Cerebellar cortex (tissue), 1 donor: ENCODE results near the gene BMP4.

Experiments used
- DNase-seq: peaks from one replicate; pipeline ENCODE4 v3.0.0-alpha.2; 2015; ENCODE audit warnings: low spot score

The BMP4 gene

DNA sequence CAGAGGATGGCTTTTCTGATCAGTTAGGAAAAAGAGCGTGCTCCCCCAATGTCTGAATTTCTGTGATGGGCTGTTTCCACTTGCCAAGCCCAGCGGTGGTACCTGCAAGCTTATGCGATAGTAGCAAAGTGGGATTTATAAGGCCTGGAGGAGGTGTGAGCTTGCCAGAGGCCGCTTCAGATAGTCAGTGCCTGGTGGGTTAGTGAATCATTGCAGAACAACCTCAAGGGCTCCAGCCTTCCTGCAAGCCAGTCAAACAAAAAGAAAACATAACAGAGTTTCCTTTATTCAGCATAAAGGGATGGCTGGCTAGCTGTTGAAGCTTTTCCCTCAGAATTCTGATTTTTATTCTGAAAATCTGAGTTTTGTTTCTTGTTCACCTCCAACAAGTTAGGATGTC lies 7.6 kb upstream of the BMP4 start:
- DNase-seq = no peak

DNA sequence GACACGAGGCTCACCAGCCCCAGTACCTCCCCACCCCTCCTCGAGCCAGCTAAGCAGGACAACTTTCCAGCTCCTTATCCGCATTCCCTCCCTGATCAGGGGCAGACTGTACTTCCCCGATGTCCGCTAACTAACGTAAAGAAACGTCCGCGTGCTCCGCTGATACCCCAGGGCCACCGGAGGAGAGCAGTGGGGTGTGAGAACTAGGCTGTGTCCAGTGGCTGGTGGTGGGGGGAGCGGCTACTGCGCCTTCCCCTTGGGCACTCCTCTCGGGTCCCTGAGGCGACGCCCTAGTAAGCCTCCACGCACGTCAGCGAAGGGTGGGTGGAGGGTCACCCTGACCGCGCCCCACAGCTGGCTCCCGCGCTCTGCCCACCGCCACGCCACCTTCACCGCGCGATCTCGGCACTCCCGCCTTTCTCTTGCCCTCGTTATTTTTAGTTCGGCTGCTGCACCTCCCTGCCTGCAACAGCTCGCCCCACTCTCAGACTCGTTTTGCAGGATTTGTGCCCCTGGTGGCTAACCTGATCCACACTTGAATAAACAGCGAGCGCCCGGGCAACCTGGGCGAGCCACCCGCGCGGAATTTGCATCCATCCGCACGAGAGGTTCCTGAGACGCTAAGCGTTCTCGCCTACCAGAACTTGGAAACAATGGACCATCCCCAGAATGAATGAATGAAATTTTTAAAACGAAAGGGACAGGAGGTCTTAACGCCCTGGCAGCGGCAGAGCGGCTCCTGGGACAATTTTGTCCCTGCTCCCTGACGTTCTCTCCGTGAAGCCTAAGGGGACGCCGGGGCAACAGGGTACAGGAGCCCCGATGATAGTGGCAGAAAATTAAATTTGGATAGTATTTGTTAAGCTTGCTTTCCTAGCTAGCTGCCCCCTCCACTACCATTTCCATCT lies 6.9 kb upstream of the BMP4 start:
- DNase-seq = peak; percentile 57

DNA sequence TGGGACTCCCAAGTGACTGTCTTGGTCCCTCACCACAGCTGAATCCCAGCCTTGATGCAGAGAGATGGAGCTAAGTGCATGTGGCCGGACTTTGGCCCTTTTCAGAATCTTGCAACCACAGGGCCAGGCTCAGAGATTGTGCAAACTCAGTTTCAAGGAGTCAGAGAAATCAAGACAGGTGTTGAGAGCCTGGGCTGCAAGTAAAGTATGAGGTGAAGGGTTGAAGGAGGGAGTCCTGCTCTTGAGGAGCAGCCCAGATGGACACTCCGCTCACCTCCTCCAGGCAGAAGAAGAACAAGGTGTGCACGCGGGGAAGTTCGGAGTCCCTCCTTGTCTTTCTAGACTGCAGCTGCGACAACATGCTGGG lies 6.3 kb upstream of the BMP4 start:
- no peak for DNase-seq

DNA sequence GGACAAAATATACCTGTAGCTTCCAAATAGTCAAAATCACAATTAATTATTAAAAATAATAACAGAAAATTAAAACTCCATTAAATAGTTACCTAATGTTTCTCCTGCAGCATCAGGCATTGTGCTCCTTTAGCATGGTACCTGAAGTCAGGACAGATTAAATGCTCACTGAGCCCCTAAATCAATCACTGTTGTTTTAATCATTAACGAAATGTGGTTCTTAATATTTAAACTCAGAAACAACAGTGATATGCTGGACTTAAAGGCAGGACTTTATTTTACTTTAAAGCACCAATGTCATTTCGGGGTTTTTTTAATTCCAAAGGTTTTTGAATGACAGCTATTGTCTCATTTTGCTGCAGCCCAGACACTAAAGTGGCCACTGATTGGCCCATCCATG lies 2.0 kb upstream of the BMP4 start:
- no peak for DNase-seq

DNA sequence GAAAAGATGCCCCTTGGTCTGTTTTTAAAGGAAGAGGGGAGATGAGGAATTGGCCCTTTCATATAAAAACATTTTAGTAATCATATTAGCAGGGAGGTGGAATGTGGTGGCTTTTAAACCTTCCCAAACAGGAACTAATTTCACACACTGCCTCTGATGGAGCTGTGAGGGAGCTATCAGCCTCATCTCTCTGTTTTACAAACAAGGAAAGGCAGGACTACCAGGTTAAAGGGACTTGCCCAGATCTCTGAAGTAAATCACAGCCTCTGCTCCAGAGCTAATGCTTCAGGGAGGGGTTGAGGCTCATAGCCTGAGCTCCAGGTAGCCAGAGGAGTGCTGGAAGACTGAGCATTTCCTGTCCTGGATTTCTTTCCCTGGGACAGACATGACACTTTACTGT lies 1.1 kb upstream of the BMP4 start:
- peak; percentile 53 for DNase-seq

DNA sequence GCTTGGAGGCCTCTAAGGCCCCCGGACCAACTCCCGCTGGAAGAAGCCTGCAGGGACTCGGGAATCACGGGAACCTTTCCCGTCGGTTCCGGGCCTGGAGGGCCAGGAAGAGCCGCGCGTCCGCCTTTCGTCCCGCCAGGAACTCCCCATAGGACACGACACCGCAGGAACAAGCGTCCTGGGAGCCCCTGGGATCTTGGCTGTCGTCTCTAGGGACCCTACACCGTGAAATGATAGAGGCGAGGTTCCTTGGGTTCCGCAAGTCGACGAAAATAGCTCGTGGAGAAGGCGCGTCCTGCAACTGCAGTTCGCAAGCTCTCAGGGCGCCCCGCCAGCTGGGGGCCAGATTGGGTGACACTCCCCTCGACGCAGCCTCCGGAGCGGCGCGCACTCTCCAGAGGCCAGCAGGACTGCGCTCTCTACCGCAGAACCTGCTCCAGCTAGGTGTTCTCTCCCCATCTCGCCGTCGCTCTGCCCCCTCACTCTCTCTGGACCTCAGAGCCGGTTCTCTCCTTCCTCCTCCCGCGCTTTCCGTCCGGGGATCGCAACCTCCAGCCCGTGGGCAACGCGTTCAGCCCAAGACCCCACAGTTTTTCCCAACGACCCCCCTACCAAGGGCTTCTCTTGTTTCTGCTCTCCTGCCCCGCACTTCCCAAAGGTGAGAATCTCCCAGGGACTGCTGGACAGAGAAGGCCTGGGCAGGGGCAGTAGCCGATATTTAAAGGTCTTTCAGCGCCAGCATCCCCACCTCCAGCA lies 776 bp downstream of the BMP4 start:
- DNase-seq = peak; percentile 22

DNA sequence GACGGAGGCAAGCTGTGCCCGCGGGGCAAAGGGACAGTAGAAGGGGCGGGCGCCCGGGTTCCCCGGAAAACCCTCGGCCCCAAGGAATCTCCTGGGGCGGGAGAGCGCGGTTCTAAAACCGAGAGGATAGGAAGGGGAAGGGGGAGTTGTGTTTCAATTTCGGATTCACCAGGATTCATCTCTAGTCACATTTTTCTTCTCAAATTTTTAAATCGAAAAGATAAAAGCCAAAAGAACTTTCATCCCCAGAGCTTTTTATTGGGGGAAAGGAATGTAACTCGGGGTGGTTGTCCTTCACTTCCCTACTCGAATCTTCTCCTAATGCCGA lies 1.4 kb downstream of the BMP4 start:
- DNase-seq = no peak

DNA sequence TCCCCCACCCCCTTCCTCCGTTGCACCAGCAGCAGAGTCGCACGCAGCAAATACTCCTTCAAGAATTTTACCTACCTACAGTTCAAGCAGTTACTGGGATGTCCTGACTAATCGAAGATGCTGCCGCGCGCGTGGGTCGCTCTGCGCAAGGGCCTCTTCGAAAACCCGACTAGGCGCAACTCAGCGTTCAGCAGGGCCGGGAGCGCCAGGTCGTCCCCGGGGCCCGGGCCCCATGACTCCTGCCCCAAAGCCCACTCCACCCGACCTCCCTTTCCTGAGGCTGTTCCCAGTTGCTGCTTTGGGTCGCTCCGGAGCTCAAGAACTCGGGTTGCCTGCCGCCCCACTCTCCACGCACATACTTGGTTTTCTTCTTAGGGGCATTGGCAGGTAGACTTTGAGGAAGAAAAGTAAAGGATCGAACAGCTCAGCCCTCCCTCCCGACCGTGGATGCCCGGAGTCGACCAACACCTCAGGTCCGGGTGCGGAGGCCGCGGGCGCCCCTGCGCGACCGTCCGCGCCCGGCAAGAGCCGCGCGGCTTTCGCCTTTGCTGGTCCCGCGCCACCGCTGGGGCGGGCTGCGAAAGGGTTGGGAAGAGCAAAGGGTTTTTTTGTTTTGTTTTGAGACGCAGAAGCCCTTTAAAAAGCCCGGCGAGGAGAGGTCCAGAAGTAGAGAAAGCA lies 1.9 kb downstream of the BMP4 start:
- no peak for DNase-seq

DNA sequence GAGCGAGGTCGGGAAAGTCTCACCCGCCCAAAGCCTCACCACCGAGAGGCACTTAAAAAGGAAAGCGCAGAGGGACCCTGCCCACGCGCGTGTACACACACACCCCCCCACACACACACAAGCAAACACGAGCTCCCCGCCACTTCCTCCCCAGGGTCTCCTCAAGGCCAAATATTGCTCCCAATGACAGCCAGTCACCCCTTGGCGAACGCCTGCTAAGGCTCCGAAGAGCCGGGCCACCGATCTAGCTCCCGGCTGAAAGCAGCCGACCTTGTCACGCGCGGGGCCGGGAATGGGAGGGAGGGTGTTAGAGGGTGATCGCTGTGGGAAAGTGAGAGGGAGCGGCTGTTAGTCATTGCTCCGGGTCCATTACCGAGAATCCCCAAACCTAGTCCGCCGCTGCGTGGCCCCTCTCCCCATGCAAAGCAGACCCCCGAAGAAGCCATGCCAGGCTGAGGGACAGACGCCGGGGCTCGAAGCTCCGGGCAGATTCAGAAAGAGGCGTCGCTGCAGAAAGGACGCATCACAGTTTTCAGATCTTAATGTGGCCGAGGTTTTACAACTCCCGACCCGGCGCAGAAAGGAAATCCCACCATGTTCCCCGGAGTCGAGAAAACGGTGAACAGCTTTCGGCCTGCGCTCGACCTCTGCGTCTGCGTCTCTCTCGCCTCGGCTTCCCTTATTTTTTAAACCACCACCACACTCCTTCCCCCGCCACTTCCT lies 2.6 kb downstream of the BMP4 start:
- DNase-seq = peak; percentile 48

DNA sequence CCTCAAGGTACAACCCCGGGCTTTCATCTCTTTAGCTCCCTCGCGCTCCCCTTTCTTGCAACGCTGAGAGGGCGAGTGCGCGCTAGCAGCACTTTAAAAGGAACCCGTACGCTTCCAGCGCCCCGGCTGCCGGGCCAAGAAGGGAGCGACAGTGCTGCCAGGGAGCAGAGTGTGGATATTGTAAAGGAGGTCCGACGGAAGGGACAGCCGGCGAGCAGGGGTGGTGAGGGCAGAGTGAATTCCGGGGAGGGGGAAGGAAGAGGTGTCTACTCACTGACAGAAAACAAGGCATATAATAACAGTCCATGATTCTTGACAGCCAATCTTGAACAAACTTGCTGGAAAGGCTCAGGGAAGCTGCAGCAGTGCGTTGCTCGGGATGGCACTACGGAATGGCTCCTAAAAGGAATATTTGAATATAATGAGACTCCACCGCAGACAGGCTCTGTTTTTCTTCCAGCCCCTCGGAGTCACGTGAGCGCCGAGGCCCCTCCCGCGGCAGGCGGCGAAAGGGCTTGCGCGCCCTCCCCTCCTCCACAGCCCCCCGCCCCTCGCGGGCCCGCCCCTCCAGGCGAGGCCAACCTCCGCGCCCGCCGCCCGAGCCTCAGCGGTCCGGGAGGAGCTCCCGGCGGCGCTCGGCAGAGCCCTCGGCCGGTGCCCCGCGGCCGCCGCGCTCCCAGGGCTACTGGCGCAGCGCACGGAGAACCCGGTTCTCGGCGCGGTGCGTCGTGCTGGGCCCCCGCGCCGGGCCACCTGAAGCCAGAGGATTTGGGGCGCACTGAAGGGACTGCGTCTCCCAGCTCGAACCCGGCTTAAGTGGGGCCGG lies 3.4 kb downstream of the BMP4 start:
- DNase-seq = peak; percentile 80

DNA sequence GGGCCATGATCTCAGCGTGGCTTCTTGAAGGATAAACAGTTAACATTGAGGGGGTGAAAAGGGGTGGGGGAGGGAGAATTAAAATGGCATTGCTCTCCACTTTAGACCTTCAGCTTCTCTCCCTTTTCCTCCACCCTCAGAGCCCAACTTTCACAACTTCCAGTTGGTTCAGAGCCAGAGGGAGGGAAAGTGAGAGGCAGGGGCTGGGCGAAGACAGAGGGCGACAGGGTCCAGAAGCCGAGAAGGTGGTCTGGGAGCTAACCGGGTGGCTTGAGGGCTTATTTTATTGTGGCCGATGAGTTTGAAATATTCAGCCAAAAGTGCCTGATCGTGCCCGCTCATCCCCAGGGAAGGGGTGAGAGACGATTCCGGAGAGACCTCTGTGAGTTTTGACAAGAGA lies 4.1 kb downstream of the BMP4 start:
- peak; percentile 24 for DNase-seq

DNA sequence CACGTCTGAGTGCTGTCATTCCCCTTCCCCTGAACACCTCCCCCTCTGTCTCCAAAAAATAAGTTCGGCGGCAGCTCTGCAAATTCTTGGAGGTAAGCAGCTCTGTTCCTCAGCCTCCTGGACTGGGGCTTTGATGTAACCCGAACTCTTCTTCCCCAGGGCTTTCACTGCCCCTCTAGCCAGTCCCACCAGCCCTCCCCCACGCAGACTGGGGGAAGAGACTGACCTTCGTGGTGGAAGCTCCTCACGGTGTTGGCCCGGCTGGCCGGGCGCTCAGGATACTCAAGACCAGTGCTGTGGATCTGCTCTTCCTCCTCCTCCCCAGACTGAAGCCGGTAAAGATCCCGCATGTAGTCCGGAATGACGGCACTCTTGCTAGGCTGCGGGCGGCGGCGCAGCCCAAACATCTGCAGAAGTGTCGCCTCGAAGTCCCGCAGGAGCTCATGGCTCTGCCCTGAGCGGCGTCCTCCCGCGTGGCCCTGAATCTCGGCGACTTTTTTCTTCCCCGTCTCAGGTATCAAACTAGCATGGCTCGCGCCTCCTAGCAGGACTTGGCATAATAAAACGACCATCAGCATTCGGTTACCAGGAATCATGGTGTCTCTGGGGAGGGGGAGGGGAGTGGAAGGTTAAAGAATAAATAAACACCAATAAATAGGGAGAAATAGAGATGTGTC lies 4.9 kb downstream of the BMP4 start:
- peak; percentile 26 for DNase-seq

DNA sequence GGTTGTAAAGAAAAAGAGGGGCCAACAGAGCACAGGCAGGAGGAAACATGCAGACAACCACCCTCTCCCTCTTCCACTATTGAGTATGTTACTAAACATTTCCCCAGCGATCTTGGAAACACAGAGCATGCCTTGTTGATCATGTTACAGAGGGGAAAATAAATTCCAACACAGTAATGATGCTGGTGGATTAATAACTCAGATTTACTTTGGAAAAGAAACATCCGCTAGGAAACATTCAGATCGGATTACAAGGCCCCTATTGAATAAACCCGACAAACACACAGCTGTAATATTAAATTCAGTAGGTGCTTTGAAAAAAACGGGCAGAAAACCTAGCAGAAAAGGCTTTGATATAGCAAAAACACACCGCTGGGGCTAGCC lies 5.4 kb downstream of the BMP4 start:
- DNase-seq = no peak

DNA sequence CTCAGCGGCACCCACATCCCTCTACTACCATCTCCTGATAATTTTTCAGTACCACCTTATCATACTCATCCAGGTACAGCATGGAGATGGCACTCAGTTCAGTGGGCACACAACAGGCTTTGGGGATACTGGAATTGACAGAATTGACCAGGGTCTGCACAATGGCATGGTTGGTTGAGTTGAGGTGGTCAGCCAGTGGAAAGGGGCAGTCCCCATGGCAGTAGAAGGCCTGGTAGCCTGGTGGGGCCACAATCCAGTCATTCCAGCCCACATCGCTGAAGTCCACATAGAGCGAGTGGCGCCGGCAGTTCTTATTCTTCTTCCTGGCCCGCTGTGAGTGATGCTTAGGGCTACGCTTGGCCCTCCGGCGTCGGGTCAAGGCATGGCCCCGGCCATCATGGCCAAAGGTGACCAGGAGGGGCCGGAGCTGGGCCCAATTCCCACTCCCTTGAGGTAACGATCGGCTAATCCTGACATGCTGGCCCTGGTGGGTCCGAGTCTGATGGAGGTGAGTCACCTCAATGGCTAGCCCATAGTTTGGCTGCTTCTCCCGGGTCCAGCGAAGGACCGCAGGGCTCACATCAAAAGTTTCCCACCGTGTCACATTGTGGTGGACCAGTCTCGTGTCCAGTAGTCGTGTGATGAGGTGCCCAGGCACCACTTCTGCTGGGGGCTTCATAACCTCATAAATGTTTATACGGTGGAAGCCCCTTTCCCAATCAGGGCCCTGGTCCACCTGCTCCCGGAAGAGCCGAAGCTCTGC lies 6.4 kb downstream of the BMP4 start:
- peak; percentile 33 for DNase-seq

DNA sequence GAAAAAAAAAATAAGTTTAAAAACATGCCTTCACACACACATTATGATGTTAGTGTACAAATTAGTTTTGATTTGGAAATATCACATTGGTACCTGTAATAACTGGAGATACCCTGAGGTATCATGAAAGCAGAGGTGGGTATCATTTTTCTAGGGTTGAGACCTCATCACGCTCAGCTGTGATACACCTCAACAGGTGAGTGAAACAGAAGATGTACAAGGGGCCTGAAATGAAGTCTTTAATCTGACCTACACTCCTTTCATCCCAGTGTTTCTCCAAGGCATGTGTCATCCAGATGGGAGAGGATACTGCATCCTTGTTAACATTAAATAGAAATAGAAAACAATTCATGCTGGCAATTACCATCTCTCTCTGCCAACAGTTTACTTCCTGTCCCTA lies 7.4 kb downstream of the BMP4 start:
- DNase-seq = no peak

DNA sequence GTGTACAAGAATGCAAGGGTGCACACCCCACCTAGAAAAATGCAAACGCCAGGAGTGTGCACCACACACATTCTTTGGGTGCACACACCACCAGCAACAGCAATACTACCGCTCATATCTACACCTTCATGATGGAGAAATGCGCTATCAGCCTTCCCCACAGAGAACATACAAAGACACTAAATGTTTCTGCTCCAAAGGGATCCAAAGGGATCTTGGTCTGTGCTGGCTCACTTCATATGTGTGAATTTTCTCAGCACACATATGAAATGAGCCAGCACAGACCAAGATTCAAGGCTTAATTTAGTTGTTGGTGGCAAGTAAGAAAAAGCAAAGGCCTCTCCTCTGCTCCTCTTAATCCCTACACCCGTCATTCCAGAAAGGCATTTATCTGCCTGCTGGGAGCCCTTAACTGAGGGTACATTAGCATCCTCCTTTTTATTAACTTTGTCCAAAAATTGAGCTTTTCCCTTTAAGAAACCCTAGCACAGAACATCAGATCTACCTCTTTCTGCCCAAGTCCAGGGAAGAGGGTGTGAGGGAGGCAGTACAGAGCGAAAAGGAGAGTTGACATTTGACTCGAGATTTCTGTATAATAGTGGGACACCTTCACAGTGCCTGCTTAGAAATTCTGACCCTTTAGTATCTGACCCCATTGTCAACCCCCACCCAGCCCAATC lies 8.3 kb downstream of the BMP4 start:
- peak; percentile 59 for DNase-seq

DNA sequence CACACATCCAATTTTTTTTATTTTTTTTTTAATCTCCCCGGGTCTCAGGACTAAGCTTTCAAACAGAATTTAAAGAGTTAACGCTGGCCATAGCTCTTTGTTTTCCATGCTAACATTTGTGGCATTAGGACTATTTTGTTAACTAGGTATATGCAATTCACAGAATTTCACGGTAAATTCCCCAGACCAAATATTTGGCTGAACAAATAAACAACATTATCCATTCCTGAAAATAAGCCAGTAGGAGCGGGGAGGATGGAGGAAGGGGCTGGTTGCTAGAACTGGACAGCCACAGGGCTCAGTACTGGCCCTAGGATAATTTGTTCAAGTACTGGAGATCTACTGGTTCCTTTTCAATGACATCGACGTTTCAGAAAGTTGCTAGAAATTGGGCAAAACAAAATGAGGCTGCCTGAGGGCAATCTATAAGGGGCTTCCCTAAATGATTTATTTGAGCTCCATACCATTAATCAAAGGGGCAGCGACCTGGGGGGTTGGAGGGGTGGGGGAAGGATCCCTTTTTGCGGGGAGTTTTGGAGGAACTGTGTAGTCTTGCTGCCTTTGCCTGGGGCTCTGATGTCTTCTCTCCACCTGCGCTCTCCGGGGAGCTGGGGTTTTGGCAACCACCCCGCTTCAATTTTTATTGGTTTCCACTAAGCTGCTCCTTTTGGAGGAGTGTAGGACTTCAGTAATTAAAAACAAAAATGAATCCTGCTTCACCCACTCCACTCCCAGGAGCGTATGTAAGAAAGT lies 9.0 kb downstream of the BMP4 start:
- DNase-seq = peak; percentile 81

DNA sequence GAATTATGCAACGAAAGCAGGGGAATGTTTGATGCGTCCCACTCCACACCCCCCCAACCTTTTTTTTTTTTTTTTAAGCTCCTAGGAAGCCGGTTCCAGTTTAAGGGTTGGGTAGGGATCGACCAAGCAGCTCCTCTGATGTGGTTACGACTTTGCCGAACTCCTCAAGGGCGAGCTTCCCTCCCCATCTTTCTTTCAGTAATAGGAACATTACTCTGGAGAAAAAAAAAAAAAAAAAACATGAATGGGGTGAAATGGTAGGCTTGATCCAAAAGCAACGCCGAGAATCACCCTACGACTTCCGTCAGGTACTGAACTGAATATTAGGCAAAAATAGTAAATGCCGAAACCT lies 9.6 kb downstream of the BMP4 start:
- peak; percentile 82 for DNase-seq
